HEK293 (cell line): ENCODE data around the gene ZNF521.
A peak's percentile ranks its signal among the peaks of the same experiment; 100 is the strongest.

Experiments
- CTCF ChIA-PET: fragments of 350-600 bp; formaldehyde crosslinking; extraction: SDS; loops from one replicate; lab custom pipeline; 2021; ENCODE audit warnings: antibody characterized with exemption; lab: Yijun Ruan, JAX
- POLR2A ChIA-PET: fragments of 300-600 bp; formaldehyde crosslinking; extraction: SDS; loops from one replicate; lab custom pipeline; 2020; ENCODE audit warnings: antibody characterized with exemption, inconsistent platforms; lab: Yijun Ruan, JAX
- H3K27ac ChIP-seq: fragments of 200-500 bp; sonication (Bioruptor generic); 2 replicates; pipeline ENCODE4 v1.5.1; 2014; ENCODE audit warnings: low read depth, low read length, control low read depth, inconsistent platforms; ENCODE audit errors: extremely low read depth
- H3K36me3 ChIP-seq, 2 experiments: fragments of 200-500 bp in 1 of 2; sonication (Bioruptor generic) in 1 of 2; 1 replicate in 1 of 2; 2 replicates in 1 of 2; pipeline ENCODE4 v1.5.1; 2014 to 2017; ENCODE audit warnings: inconsistent platforms in 2 of 2, low read length in 2 of 2; ENCODE audit not compliant: control insufficient read depth in 2 of 2, insufficient read depth in 1 of 2
- H3K4me1 ChIP-seq: fragments of 200-500 bp; sonication (Bioruptor generic); 2 replicates; pipeline ENCODE4 v1.5.1; 2014; ENCODE audit warnings: mild to moderate bottlenecking, low read length, inconsistent platforms; ENCODE audit not compliant: control insufficient read depth, insufficient read depth
- H3K4me3 ChIP-seq: 2 replicates; pipeline ENCODE4 v1.5.1; 2011; ENCODE audit warnings: low read depth, mild to moderate bottlenecking, control low read depth, low read length, moderate library complexity
- H3K9me3 ChIP-seq: fragments of 200-500 bp; sonication (Bioruptor generic); 2 replicates; pipeline ENCODE4 v1.5.1; 2014; ENCODE audit warnings: low read depth, low read length, inconsistent platforms; ENCODE audit not compliant: control insufficient read depth, insufficient read depth
- ATF2 ChIP-seq: fragments of 450-650 bp; formaldehyde crosslinking; IDR thresholded peaks from 2 replicates; pipeline ENCODE4 v1.5.1; 2016; ENCODE audit warnings: missing biosample characterization, missing genetic modification characterization, low read depth
- FEZF1 ChIP-seq: fragments of 450-650 bp; formaldehyde crosslinking; IDR thresholded peaks from 2 replicates; pipeline ENCODE4 v1.5.1; 2016; ENCODE audit warnings: missing biosample characterization, missing genetic modification characterization
- OSR2 ChIP-seq: fragments of 450-650 bp; formaldehyde crosslinking; IDR thresholded peaks from 2 replicates; pipeline ENCODE4 v1.5.1; 2016; ENCODE audit warnings: missing biosample characterization, missing genetic modification characterization
- PATZ1 ChIP-seq: fragments of 450-650 bp; formaldehyde crosslinking; IDR thresholded peaks from 2 replicates; pipeline ENCODE4 v1.5.1; 2016; ENCODE audit warnings: missing biosample characterization, missing genetic modification characterization
- PRDM4 ChIP-seq: fragments of 450-650 bp; formaldehyde crosslinking; IDR thresholded peaks from 2 replicates; pipeline ENCODE4 v1.5.1; 2017; ENCODE audit warnings: missing biosample characterization, missing genetic modification characterization
- PRDM6 ChIP-seq: fragments of 450-650 bp; formaldehyde crosslinking; IDR thresholded peaks from 2 replicates; pipeline ENCODE4 v1.5.1; 2017; ENCODE audit warnings: missing biosample characterization, missing genetic modification characterization
- SETDB1 ChIP-seq: IDR thresholded peaks from one replicate; pipeline ENCODE4 v1.6.1; 2017; ENCODE audit warnings: mild to moderate bottlenecking, low read length, moderate library complexity, mixed read lengths; ENCODE audit not compliant: insufficient read length
- SP3 ChIP-seq: fragments of 450-650 bp; formaldehyde crosslinking; IDR thresholded peaks from 2 replicates; pipeline ENCODE4 v1.5.1; 2016; ENCODE audit warnings: missing biosample characterization, missing genetic modification characterization
- TCF7L2 ChIP-seq: IDR thresholded peaks from 2 replicates; pipeline ENCODE4 v1.6.1; 2011; ENCODE audit warnings: low read depth, mild to moderate bottlenecking, inconsistent platforms, low read length, moderate library complexity, borderline replicate concordance
- ZBTB48 ChIP-seq: fragments of 450-650 bp; formaldehyde crosslinking; IDR thresholded peaks from 2 replicates; pipeline ENCODE4 v1.5.1; 2016; ENCODE audit warnings: missing biosample characterization, missing genetic modification characterization
- ZBTB7A ChIP-seq: fragments of 450-650 bp; formaldehyde crosslinking; IDR thresholded peaks from 2 replicates; pipeline ENCODE4 v1.5.1; 2016; ENCODE audit warnings: low read depth, missing biosample characterization, missing genetic modification characterization
- ZFP37 ChIP-seq: fragments of 450-650 bp; formaldehyde crosslinking; IDR thresholded peaks from 2 replicates; pipeline ENCODE4 v1.5.1; 2016; ENCODE audit warnings: missing biosample characterization, missing genetic modification characterization
- ZNF18 ChIP-seq: fragments of 450-650 bp; formaldehyde crosslinking; IDR thresholded peaks from 2 replicates; pipeline ENCODE4 v1.5.1; 2016; ENCODE audit warnings: missing biosample characterization, missing genetic modification characterization
- ZNF184 ChIP-seq: fragments of 450-650 bp; IDR thresholded peaks from 2 replicates; pipeline ENCODE4 v1.5.1; 2018; ENCODE audit warnings: missing biosample characterization, mild to moderate bottlenecking, missing genetic modification characterization
- ZNF302 ChIP-seq: fragments of 450-650 bp; formaldehyde crosslinking; IDR thresholded peaks from 2 replicates; pipeline ENCODE4 v1.5.1; 2016; ENCODE audit warnings: missing biosample characterization, missing genetic modification characterization, low read depth
- ZNF514 ChIP-seq: fragments of 450-650 bp; formaldehyde crosslinking; IDR thresholded peaks from 2 replicates; pipeline ENCODE4 v1.5.1; 2016; ENCODE audit warnings: missing biosample characterization, missing genetic modification characterization
- ZNF544 ChIP-seq: fragments of 450-650 bp; formaldehyde crosslinking; IDR thresholded peaks from 2 replicates; pipeline ENCODE4 v1.5.0; 2017; ENCODE audit warnings: missing biosample characterization, missing genetic modification characterization
- ZNF580 ChIP-seq: fragments of 450-650 bp; formaldehyde crosslinking; IDR thresholded peaks from 2 replicates; pipeline ENCODE4 v1.5.1; 2016; ENCODE audit warnings: missing biosample characterization, missing genetic modification characterization
- ZNF623 ChIP-seq: fragments of 450-650 bp; formaldehyde crosslinking; IDR thresholded peaks from 2 replicates; pipeline ENCODE4 v1.5.1; 2016; ENCODE audit warnings: missing biosample characterization, missing genetic modification characterization
- ZNF629 ChIP-seq: fragments of 450-650 bp; formaldehyde crosslinking; IDR thresholded peaks from 2 replicates; pipeline ENCODE4 v1.5.1; 2017; ENCODE audit warnings: missing biosample characterization, missing genetic modification characterization
- ZNF768 ChIP-seq: fragments of 450-650 bp; formaldehyde crosslinking; IDR thresholded peaks from 2 replicates; pipeline ENCODE4 v1.5.1; 2018; ENCODE audit warnings: missing biosample characterization, mild to moderate bottlenecking, missing genetic modification characterization
- ZNF792 ChIP-seq: fragments of 450-650 bp; formaldehyde crosslinking; IDR thresholded peaks from 2 replicates; pipeline ENCODE4 v1.5.1; 2016; ENCODE audit warnings: missing biosample characterization, missing genetic modification characterization
- ZNF843 ChIP-seq: fragments of 450-650 bp; formaldehyde crosslinking; IDR thresholded peaks from 2 replicates; pipeline ENCODE4 v1.5.1; 2016; ENCODE audit warnings: missing biosample characterization, missing genetic modification characterization
- ZSCAN18 ChIP-seq: fragments of 450-650 bp; formaldehyde crosslinking; IDR thresholded peaks from 2 replicates; pipeline ENCODE4 v1.5.1; 2016; ENCODE audit warnings: missing biosample characterization, missing genetic modification characterization
- ZSCAN30 ChIP-seq: fragments of 450-650 bp; IDR thresholded peaks from 2 replicates; pipeline ENCODE4 v1.5.1; 2018; ENCODE audit warnings: missing biosample characterization, mild to moderate bottlenecking, missing genetic modification characterization, moderate library complexity
- ZXDB ChIP-seq: fragments of 450-650 bp; formaldehyde crosslinking; IDR thresholded peaks from 2 replicates; pipeline ENCODE4 v1.5.1; 2016; ENCODE audit warnings: missing biosample characterization, missing genetic modification characterization

The ZNF521 gene

GRCh38 chr18:25262920-25263319, 89.0 kb downstream of the ZNF521 start:
- Histone ChIP-seq H3K4me1 (peaks cover 13% of the 10 kb centered on the region), H3K36me3 (no peaks in the 10 kb centered on the region), H3K9me3 (no peaks in the 10 kb centered on the region), H3K4me3 (no peak overlapping the region), H3K27ac (no peak overlapping the region)
- CTCF ChIA-PET: interaction anchor here (1.1 kb wide), 1 partner anchor 11 kb away, joined by 3 read pairs; no protein-coding TSS in a partner anchor
- POLR2A ChIA-PET: no interaction called here
- TF ChIP-seq ZSCAN18 (tag by site-specific recombination) (no peak), TCF7L2 (no peak), ZNF302 (no peak), ZNF623 (tag by site-specific recombination) (no peak), ZNF184 (tag by site-specific recombination) (no peak), ATF2 (no peak), ZNF768 (no peak), FEZF1 (tag by site-specific recombination) (no peak), SP3 (tag by site-specific recombination) (no peak), ZFP37 (tag by site-specific recombination) (no peak), ZBTB7A (no peak), ZNF18 (tag by site-specific recombination) (no peak), SETDB1 (no peak), ZBTB48 (no peak), PATZ1 (tag by site-specific recombination) (no peak), ZNF792 (tag by site-specific recombination) (no peak), ZNF544 (no peak)

GRCh38 chr18:25261768-25262167, 90.2 kb downstream of the ZNF521 start:
- H3K27ac ChIP-seq: no peak overlapping the region
- H3K4me1 ChIP-seq: peaks cover 13% of the 10 kb centered on the region
- ChIA-PET CTCF (interaction anchor here (0.7 kb wide), 2 partner anchors 15 to 52 kb away, joined by 3 read pairs; no protein-coding TSS in a partner anchor), POLR2A (no interaction called here)
- no peak overlapping the region for H3K4me3 ChIP-seq
- H3K9me3 ChIP-seq: no peaks in the 10 kb centered on the region
- H3K36me3 ChIP-seq: no peaks in the 10 kb centered on the region
- TF ChIP-seq ZNF580 (tag by site-specific recombination) (no peak), OSR2 (peak; percentile 59; the same call in 1 of the 2 replicates), ZNF843 (tag by site-specific recombination) (peak; percentile 50; the same call in 1 of the 2 replicates), ZSCAN30 (tag by site-specific recombination) (0 out of 2 replicates have a peak, but pooled peaks have one; percentile 11), ZNF514 (tag by site-specific recombination) (no peak), ZNF629 (tag by site-specific recombination) (0 out of 2 replicates have a peak, but pooled peaks have one; percentile 32), ZXDB (tag by site-specific recombination) (0 out of 2 replicates have a peak, but pooled peaks have one; percentile 16), PRDM4 (peak; percentile 57; the same call in 1 of the 2 replicates), PRDM6 (tag by site-specific recombination) (peak; percentile 50), TCF7L2 (peak; percentile 55; the same call in 1 of the 2 replicates), FEZF1 (tag by site-specific recombination) (peak; percentile 72)
